Retina (tissue), 1 donor: ENCODE results near the gene CELF2.

ENCODE experiments used
- DNase-seq: peaks from one replicate; pipeline ENCODE4 v3.0.0-alpha.2; 2016

The CELF2 gene

DNA sequence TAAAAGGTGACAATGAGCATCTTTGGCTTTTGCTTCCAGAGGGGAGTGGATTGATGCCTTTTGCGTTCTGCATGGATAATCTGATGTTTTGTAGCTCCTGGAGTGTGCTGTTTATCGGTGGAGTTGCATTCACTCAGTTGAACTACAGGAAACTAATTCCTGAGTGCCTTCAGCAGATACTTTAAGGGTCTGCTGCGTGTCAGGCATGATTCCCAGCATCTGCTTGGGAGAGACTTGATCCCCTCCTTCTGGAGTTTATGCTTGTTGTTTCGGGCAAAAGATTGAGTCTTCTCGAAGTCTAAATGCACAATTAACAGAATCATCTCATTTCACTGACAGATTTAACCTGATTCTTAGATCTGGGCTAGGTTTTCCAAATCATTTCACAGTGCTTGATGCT lies 46.2 kb downstream of the CELF2 start:
- no peak for DNase-seq

DNA sequence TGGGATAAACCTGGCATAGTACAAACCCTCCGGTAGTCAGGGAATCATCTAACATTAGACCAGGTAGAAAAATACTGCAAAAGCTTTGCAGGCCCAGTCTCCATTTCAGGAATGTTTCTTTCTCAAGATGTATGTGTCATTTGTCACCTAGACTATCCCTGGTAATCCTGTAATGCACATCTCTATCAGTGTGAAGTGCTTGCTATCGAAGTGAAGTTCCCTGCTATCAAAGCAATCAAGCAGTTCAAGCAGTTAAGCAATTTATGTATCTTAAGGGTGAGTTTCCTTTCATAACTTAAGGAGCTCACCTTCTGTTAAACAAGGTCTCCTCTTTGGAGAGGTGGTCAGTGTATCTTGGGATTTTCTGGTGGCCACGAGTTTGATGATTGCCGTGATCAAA lies 47.2 kb downstream of the CELF2 start:
- no peak for DNase-seq

DNA sequence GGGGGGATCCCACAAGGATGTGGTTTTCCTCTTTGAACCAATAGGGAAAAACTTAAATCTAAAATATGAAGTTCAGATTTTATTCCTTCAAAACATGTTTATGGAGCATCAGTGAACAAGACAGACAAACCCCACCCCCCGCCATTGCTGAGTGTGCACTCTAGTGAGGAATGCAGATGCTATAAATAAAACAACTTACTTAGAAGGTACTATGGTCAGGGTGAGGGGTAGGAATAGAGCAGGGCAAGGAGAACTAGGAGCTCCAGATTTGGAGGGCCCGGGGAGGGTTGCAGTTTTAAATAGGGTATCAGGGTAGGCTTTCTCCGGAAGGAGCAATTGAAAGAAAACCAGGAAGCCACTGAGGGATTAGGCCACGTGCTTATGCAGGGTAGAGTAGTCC lies 47.9 kb downstream of the CELF2 start:
- DNase-seq: no peak

DNA sequence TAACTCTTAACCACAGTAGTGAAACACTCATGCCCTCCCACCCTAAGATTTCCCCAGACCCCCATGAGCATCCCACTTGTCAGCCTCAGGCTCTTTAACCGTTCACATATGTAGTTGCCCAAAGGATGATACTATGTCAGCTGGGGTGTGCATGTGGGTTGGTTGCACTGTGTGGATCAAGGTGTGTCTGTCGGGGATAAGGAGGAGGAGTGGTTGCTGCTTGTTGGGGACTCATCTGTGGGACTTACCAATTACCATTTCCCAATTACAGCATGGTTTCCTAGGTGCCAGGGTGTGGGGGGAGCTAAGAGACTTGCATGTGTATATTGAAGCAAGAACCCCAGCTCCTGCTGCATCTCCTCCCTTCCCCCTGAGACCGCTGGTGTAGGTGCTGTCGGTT lies 48.8 kb downstream of the CELF2 start:
- DNase-seq: no peak

DNA sequence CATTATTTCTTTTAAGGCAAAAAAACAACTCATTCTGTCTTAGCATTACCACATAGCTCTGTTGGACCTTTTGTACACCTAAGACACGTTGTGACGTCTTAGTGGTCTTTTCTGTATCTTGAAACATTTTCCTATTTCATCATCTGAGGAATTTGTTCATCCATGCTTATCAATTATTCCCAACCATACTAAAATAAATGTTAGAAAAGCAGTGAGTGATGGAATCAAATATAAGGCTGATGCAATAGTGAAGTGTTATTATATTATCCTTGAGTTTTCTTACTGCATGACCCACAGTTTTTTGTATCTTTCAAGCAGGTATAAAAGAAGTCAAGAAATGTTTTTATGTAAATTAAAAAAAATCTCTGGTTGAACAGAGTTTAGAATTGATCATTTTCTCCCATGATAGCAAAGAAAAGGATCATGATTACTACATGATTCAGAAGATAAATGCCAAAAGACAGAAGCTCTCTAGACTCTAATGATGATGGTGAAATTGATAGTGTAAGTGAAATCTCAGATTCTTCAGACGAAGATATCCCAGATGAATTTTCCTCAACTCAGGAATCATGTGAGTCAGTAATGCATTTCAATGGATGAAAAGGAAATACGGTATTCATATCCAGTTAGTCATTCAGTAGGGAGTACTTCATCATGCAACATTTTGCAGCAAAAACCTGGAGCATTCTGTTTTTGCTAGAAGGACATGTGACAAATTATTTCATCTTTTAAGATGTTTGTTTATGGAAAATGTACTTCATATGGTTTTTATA lies 51.4 kb downstream of the CELF2 start:
- no peak for DNase-seq

DNA sequence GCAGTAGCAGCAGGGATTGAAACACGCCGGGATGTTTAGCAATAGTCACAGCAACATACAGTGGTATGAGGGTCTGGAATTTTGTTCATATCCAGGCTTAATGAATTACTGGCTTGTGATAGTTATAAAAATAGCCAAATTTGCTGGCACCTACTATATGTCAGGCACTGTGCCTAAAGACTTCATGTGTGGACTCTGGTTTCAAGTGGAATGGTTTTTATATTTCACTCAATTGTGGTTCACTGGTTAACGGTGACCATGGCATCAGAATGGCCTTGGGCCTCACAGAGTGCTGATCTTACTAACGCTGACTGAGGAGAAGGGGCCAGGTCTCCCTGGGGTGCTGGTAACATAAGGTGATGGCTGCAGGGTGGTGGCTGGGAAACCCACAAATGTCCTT lies 55.7 kb downstream of the CELF2 start:
- DNase-seq: no peak

DNA sequence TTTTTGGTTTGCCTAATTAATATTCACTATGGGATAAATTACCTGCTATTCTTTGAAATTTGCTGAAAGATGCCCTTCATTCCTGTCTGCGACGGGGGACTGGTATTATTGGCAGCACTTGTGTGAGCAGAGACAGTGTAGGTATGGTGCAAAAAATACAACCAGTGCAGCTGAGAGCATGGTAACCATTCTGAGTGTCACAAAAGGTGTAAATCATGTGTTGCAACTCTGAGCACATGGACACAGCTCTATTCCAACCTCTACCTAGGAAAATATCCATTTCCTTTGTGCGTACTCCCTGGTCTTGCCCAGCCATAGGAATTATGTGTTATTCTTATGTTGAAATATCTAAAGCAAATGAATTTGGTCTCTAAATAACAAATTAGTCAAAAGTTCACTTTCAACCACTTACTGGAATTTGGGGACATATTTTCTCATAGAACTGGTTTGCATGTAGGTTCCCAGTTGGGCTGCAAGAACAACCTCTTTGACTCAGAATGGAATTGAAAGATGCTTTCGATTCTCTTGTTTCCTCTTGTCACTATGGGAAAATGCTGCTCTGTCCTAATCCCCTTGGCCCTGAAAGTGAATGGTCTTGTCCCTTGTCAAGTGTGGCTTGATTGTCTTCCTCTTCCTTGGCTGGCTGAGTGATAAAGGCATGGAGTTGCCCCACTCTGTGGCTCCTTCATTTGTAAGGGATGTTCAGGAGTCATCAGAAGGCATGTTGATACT lies 57.0 kb downstream of the CELF2 start:
- DNase-seq: no peak

DNA sequence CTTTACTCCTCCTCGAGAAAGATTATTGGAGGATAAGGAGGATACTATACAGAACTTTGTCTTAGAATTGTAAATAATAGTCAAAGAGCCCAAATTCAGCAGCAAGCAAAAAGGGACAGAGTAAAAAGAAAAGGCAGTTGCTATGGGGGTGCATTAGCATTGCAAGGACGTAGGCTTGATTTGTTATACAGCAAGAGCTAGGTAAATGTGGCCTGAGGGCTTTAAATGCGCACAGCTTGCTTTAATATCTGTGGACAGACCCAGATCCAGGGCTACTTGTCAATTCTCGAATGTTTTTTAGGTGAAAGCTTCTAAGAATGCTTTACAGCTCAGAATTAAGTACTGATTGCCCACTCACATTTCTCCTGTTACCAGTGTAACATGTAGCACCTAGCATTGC lies 58.5 kb downstream of the CELF2 start:
- DNase-seq: no peak

DNA sequence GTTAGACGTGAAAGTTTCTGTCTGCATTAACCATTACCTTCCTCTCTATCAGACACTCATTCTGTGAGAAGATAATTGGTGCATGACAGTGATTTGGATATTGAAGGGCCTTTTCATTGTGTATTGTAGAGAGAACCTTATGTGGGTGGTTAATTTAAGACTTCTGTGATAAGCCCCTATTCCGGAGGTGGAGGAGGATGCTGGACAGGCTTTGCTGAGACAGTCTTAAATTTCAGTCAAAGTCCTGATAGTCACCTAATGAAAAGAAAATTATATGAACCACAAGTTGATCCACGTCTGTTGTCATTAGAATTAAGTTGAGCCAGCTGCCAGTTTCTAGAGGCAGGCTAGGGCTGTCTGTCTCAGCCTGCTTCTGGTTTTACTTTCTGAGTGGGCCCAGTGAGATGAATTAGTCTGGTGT lies 62.9 kb downstream of the CELF2 start:
- DNase-seq: no peak

DNA sequence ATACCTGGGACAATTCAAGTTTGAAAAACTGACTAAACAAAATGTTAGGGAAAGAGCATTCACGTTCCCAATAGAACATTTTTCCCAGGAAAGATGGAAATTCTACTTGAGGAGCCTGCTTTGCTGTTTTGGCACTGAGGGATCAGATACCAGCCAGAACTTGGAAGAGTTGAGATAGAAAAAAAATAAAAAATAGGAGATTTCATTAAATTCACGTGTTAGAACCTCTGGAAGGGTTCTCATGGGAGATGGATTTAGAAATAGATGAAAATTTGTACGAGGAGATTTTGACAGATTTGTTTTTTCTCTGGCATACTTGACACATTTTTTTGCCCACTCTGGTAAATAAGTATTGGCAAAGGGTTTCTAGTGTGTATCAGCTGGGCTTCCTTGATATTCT lies 63.7 kb downstream of the CELF2 start:
- DNase-seq: no peak

DNA sequence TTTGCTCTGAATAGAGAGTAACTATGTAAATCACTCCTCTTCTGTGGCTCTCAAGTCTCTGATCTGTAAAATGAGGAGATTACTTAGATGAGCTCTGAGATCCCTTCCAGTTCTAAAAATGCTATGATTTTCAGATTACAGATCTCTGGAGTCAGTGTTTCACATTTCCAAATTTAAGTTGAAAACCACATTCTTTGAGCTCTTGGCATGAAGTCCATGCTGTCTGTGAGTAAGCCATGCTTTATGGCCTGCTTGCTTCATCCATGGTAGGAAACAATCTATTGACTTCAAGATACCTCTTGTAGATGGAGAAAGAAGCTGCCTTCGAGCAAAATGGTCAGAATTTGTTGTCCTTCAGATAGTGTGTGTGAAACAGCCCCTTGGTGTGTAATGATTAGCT lies 64.9 kb downstream of the CELF2 start:
- DNase-seq: no peak

DNA sequence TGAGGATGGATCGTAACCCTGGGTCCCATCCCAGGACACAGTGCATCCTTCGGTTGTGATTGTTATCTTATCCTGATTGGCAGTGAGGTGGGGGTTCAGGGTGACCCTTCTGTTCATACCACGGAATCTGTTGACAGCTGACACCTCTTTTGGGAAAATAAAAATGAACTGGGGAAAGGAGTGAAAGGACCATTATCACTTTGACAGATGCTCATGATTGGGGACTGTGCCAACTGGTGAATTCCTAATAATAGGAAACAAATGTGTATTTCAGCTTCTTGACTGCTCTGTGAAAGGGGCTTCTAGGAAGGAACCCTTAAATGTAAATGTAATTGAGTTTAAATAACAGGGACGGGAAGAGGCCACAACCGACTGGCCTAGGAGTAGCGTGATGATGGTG lies 65.4 kb downstream of the CELF2 start:
- DNase-seq: no peak

DNA sequence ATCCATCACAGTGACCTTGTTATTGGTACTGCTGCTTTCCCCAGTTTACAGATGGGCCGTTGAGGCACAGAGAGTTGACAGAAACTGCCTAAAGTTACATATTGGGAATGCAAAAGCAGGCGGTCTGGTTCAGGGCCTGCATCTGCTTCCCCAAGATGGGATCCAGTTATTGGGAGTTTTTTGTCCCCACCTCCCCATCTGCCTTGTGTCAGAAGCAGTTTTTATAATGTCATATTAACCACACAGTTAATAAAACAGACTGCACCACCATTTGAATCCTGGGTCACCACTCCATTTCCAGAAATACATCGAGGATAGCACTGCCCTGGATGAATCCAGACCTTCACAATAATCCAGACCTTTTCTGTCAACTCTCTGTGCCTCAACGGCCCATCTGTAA lies 67.9 kb downstream of the CELF2 start:
- DNase-seq: no peak

DNA sequence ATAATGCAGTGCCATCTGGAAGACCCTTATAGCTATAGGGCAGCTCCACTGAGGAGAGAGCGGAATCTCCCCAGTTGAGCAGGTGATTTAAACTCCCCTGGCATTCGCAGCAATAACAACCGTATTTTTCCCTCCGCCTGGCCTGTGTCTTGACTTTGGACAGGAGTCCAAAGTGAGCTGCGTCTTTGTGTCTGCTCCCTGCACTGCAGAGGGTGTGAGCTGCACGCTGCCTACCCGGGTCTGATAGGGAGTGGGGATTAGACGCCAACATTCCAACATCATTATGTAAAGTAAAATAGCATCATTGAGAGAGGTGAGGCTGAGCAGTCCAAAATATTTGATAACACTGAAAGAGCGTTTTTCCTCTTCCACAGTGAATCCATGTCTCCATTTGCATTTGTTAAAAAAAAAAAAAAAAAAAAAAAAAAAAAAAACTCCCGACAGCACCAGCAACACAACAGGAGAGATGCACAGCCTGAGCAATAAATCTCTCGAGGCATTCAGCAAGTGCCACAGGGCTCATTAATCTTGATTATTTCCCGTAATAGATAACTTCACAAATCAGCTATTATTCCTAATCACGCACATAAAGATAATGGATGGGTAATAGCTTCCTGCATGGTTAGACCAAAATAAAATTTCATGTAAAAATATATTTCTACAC lies 68.6 kb downstream of the CELF2 start:
- DNase-seq: no peak

DNA sequence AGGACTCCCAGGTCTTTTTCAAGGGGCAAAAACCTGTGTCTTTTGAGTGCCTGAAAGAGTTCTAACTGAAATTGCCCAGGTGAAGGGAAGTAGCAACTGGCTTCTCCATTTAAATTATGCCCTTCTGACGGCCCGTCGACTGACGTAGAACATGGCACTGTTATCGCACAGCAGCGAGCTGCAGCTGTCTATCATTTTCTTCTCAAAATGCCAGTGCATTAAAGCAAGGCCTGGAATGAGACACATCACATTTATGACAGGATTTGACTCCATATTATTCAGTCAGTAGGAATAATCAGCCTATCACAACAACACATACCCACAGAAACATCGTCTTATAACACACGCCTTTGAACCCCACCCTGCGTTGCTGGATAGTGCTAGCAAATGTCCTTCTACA lies 69.7 kb downstream of the CELF2 start:
- DNase-seq: no peak

DNA sequence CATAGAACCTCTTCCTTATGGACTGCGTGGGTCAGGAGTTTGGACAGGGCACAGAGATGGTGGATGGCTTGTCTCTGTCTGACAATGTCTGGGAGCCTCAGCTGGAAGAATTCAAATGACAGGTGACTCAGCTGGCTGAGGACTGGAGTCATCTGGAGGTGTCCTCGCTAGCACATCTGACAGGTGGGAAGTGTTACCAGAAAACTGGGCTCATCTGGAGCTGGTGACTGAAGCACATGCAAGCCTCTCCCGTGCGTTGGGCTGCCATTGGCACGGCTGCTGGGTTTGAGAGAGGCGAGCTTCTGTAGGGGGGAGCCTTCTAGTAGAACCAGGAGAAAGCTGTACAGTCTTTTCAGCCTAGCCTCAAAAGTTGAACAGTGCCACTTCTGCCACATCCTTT lies 71.0 kb downstream of the CELF2 start:
- DNase-seq: no peak

DNA sequence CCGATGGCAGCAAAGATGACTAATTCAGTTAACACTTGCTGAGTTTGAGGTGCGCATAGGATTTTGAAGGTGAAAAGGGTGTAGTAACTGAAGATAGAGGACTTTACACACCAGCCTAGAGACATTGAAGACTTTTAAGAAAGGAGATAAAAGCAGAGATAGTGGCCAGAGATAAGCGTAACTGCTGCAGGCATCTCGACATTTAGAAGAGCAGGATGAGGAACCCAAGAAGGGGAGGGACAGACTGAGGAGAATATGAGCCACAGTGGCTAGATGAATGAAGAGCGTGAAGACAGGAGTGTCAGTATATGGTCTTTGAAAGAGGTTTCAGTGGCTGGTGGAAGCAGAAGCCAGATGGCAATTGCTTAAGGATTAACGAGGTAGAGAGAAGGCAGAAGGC lies 71.6 kb downstream of the CELF2 start:
- DNase-seq: no peak

DNA sequence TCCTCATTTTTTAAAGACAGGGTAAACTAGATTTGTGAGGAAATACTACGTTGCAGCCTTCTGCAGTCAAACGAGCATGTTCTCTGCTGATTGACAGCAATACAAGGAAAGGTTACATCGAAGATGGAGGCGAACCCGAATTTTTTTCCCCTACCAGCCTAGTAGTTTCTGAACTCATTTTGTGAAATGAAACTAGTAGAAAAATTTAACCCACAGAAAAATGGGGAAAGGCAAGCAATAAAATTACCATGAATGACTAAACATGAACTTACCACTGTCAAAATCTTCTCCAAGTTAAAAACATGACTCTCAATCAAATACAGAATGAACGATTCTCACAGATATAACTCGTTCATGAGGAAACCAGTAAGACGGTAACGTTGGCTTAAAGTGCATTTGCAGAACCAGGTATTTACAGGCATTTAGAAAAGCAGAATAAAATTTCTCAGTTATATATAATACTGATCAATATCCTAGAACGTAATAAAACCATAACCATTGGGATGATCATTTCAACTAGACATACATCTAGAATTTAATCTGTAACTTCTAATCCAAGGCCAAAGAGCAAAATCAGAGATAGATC lies 73.9 kb downstream of the CELF2 start:
- DNase-seq: no peak

DNA sequence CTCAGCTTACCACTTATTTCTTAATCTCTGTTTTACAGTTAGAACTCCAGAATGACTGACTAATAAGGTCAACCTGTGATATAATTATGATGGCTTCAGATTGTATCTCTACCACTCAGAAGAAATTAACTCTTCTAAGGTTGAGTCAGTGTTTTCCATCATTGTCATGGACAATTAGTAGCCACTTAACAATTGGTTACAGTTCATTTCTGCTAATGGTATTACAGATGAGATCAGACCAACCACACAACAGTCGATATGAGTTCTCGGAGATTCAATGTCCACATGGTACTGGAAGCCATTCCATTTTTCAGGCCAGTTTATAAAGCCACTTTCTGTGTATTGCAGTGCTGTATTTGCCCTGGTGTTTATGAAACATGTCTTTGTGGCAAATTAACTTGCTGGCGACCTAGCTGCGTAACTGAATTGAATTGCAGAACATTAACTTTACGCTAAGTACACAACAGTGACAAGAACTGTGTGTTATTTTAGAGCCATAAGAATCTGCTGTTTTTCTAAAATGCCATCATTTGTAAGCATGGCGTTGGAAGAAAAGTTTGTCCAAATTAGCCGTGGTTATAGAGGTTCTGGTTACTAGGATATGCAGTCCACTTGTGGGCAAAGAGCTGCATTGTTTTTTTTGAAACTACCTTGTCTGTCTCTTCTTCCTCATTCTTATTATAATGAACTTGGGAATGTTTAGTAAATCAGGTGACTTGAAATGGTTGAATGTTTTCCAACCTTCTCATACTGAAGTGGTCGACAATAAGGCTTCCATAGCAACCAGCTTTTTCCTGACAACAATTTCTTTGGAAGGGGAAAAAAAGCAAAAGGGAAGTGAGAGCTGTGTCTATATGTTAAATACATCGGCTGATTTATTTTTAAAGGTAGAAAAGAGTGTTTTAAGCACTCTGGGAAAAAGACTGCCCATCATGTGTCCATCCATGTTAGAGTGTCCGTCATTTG lies 76.4 kb downstream of the CELF2 start:
- DNase-seq: no peak

DNA sequence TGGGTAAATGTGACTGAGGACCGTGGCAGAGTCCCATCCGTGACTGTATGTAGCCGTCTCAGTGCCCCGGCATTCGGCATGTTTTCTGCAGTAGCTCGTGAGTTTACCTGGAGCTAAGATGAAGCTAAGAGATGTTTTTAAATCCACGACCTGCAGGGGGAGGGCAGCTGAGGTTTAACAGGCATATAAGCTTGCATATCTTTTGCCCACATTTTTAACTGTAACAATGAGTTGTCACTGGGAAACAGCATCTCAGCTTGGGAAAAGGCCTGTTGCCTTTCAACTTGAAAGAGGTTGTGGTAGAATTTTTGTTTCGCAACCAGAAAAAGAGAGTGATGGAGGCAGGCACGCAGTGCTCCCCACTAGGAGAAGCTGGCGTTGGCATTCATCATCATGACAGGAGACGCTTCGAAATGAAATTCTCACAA lies 77.7 kb downstream of the CELF2 start:
- no peak for DNase-seq

DNA sequence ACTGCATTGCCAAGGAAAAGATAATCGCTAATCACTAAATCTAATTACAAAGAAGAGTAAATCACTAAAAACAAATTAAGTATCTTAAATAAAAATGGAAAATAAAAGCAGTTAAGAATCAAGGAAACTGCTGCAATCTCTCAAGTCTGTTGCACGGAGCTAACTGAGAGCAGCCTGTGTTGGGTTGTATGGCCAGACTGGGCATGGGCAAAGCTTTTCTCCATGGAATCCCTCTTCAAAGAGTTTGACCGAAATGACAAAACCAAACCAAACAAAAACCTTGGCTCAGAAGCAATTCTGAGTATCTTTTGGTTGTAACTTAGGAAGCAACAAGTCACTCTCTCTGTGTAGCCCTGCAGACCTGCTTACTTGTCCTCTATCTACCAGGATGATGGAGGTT lies 78.8 kb downstream of the CELF2 start:
- DNase-seq: no peak

DNA sequence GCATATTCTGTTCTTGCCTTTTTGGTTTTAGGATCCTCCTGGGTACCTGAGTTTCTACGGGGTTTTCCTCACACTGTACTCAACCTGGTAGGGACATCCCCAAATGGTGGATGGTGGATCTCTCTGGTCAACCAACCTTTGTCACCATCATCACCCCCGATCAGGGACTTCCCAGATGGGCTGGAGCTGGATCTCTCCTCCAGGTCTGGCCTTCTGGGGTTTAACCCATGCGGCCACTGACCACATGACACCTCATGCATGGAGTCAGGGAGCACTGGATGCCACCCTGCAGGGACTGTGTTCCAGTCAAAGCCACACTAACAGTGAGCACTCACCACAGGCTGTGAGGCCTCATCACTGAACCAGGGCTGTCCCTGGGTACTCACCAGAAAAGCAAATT lies 80.0 kb downstream of the CELF2 start:
- DNase-seq: no peak

DNA sequence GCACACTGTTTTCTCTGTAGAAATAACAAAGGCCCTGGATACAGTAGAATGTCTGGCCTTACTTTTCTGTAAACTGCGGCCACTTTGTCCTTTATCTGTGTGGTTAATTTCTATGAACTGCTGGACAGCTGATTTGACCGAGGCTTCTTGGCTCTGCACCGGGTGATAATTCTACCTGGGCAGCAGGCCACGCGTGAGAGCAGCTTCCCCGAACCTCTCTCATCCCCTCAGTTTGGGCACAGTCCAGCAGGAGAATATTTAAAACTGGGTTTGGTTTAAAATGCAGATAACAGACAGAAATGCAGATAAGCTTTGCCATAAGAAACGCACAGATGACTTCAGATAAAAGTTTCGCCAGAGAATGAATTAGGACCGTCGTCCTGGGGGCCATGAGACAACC lies 81.0 kb downstream of the CELF2 start:
- DNase-seq: no peak
